GM21737 (cell line): ENCODE measurements around the gene CALD1.
"Not testable (repeated sequence)": the region's sequence is repeated elsewhere in the genome, so short reads cannot be mapped to it uniquely, and the experiment has no call there.

Source experiments
- ATAC-seq: cut with Tn5 transposase; IDR thresholded peaks from one replicate; pipeline ENCODE4 v1.9.1; 2021; ENCODE audit warnings: mild to moderate bottlenecking, moderate library complexity; ENCODE audit not compliant: unreplicated experiment

The CALD1 gene

GRCh38 chr7:134942690-134943466, 163.4 kb downstream of the CALD1 start:
- ATAC-seq = no peak

GRCh38 chr7:134943785-134944400, 164.5 kb downstream of the CALD1 start:
- ATAC-seq = peak; percentile 61

DNA sequence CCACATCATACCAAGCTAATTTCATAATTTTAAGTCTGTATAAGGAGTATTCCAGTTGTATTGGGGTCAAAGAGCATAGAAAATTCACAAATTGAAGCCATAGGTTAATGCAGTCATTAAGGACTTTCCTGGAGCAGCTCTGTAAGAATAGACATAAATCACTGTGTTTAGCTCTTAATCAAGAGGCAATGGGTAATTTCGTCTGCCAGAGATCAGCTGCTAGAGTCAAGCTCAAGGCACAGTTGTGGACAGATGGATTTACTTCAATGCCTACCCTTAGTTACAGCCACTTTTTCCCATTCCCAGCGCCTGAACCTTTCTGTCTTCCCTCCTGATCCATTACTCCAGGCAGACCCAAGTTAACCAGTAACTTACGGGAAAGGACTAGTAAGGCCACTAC, 166.3 kb downstream of the CALD1 start:
- no peak for ATAC-seq

- ATAC-seq = no peak
Measured at GRCh38 chr7:134946260-134946659, 166.8 kb downstream of the CALD1 start.

- no peak for ATAC-seq
Measured at GRCh38 chr7:134947329-134947728, 167.9 kb downstream of the CALD1 start.

GRCh38 chr7:134947831-134948230, 168.4 kb downstream of the CALD1 start:
- no peak for ATAC-seq

- no peak for ATAC-seq
Measured at GRCh38 chr7:134948246-134948645, 168.8 kb downstream of the CALD1 start.

GRCh38 chr7:134948736-134949135, 169.3 kb downstream of the CALD1 start:
- ATAC-seq = no peak

DNA sequence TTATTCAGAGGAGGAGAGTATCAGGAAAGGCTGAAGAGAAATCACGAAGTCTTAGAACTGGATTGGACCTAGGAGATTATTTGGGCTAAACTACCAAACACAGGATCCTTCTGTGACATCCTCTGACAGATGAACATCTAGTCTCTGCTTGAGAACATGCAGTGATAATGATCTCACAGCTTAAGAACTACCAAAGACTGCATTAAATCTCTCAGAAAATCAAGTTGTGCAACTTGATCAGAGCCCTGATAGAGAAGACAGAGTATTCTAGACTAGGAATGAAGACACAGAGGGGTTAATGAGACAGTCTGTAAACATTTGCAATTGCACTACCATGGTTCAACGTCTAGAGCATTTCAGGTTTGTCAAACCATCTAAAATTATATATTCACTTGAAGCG, 169.7 kb downstream of the CALD1 start:
- ATAC-seq = no peak

GRCh38 chr7:134954197-134955082, 175.0 kb downstream of the CALD1 start:
- no peak for ATAC-seq

DNA sequence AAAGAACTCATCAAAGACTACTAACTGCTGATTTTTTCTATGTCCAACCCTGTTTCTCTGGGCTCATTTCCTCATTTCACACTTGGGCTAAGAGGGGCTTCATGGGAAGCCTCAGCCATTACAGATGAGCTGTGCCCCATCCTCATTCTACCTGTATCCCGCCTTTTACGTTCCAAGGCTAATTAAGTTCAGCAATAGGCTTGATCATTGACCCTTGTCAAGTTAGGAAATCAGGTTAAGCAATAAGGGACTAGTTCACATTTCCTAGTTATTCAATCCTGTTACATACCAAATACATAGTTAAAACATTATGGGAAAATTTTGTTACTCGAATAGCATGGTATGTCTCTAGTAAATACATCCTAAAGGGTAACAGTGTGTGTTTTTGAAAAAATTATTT, 177.6 kb downstream of the CALD1 start:
- ATAC-seq = no peak

GRCh38 chr7:134959810-134960209, 180.4 kb downstream of the CALD1 start:
- no peak for ATAC-seq

GRCh38 chr7:134962270-134962780, 182.9 kb downstream of the CALD1 start:
- ATAC-seq = no peak

DNA sequence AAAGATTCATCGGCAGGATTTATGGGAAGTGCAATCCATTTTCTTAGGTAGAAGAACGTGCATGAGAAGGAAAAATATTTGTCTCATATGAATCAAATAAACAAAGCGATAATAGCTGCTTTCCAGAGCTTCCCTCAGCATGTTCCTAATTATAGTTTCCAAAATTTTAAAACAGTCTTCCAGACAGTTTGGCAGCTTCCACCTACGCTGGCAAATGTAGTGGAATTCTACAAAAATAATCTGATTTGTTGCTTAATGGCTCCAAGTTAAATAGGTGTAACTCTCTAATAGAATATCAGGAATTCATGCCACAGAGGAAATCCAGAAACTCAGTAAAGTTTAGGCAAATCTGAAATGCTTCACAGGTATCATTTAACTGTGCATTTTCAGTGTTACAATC, 183.6 kb downstream of the CALD1 start:
- no peak for ATAC-seq

- no peak for ATAC-seq
Measured at GRCh38 chr7:134966691-134967090, 187.3 kb downstream of the CALD1 start.

- no peak for ATAC-seq
Measured at GRCh38 chr7:134968110-134968509, 188.7 kb downstream of the CALD1 start.

DNA sequence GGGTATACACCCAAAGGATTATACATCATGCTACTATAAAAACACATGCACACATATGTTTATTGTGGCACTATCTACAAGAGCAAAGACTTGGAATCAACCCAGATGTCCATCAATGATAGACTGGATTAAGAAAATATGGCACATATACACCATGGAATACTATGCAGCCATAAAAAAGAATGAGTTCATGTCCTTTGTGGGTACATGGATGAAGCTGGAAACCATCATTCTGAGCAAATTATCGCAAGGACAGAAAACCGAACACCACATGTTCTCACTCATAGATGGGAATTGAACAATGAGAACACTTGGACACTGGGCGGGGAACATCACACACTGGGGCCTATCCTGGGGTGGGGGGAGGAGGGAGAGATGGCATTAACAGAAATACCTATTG, 202.2 kb downstream of the CALD1 start:
- not testable (repeated sequence) for ATAC-seq

GRCh38 chr7:134985894-134986362, 206.5 kb downstream of the CALD1 start:
- peak; percentile 41 for ATAC-seq

GRCh38 chr7:134986363-134987251, 207.2 kb downstream of the CALD1 start, which contains the start of gene AGBL3:
Gene AGBL3 (plus strand): TSS chr7:134986508. CDS start chr7:134987934, 1,426 bp downstream.
- ATAC-seq = peak; percentile 93

- no peak for ATAC-seq
Measured at GRCh38 chr7:134988161-134988560, 208.7 kb downstream of the CALD1 start.
